ENCODE measurements around the gene RRP1B. TPM values are rescaled to one million over a fixed set of nuclear protein-coding genes. Genes with fewer than 3 reads are reported as not detected.

The RRP1B gene
- total and polyA plus RNA-seq, 2 of the 13 experiments (the other 11 are each of a cell fraction or from before 2014, with no cell fraction given), result 16.3 to 46.2 TPM

DNA sequence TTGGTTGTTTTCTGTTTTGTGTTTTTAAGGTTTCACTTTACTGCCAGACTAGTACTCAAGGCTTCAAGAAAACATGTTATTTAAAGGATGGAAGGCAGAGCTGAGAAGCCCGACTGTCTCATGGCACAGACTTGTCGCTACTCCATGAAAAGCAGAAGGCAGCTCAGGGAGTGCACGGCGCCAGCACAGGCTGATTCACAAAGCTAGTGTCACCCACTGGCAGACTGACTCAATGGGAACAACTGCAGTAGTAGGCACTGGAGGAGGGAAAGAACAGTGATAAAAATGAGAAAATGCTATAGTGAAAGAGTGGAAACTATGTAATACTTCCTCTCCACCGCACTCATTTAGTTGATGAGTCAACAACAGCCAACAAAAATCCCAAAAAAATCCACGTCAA lies 14.8 kb upstream of the RRP1B start (continued):
- TF ChIP-seq, protein P1, sequence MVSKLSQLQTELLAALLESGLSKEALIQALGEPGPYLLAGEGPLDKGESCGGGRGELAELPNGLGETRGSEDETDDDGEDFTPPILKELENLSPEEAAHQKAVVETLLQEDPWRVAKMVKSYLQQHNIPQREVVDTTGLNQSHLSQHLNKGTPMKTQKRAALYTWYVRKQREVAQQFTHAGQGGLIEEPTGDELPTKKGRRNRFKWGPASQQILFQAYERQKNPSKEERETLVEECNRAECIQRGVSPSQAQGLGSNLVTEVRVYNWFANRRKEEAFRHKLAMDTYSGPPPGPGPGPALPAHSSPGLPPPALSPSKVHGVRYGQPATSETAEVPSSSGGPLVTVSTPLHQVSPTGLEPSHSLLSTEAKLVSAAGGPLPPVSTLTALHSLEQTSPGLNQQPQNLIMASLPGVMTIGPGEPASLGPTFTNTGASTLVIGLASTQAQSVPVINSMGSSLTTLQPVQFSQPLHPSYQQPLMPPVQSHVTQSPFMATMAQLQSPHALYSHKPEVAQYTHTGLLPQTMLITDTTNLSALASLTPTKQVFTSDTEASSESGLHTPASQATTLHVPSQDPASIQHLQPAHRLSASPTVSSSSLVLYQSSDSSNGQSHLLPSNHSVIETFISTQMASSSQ (IDR thresholded peaks at IDR 0.05; ENCODE audit: low read depth), result no peak
- TF ChIP-seq, protein P1 (CRISPR knock-in tag; IDR thresholded peaks at IDR 0.05; ENCODE audit: borderline replicate concordance), result no peak
- TF ChIP-seq ZNF337 (CRISPR knock-in tag; IDR thresholded peaks at IDR 0.05; ENCODE audit: borderline replicate concordance, low read depth), result no peak
- no peak for TF ChIP-seq ZNF446 (CRISPR knock-in tag; IDR thresholded peaks at IDR 0.05)

GRCh38 chr21:43645136-43645891 lies 14.0 kb upstream of the RRP1B start:
- Histone ChIP-seq H3K9ac (ENCODE audit: insufficient read depth, low read depth, low read length) (peak overlapping the region; percentile 6; the same call in 1 of the 2 replicates), H3K4me2 (ENCODE audit: low read depth, low read length) (peak overlapping the region; percentile 50), H3K4me3 (replicated peaks in 1 of 3; ENCODE audit: insufficient read depth in 1 of 3, low read depth in 2 of 3, low read length in 3 of 3) (no peak overlapping the region), H3K27me3 (ENCODE audit: control insufficient read depth in 1 of 2, insufficient read depth in 2 of 2, low read length in 2 of 2) (no peaks in the 10 kb centered on the region), H4K20me1 (ENCODE audit: insufficient read depth, low read length) (no peaks in the 10 kb centered on the region), H3K79me2 (ENCODE audit: insufficient read depth, low read length) (no peaks in the 10 kb centered on the region), H3K36me3 (replicated peaks in 1 of 2; ENCODE audit: control insufficient read depth in 1 of 2, insufficient read depth in 2 of 2, low read length in 2 of 2) (no peaks in the 10 kb centered on the region), H2AFZ (ENCODE audit: low read length) (no peak overlapping the region), H3K27ac (ENCODE audit: extremely low read length, insufficient read depth, low read length) (no peak overlapping the region), H3K9me3 (ENCODE audit: low read length) (no peaks in the 10 kb centered on the region), H3K4me1 (ENCODE audit: insufficient read depth, low read length) (peaks cover 29% of the 10 kb centered on the region)
- POLR2A ChIA-PET, result interaction anchor here (1.5 kb wide), 1 partner anchor 26 kb away, joined by 4 read pairs; no protein-coding TSS in a partner anchor
- intact Hi-C loops (cut with micrococcal nuclease; ENCODE audit: unreplicated experiment), result loop anchor here (1.0 to 5.0 kb wide), 3 partner anchors 33 to 333 kb away; no protein-coding TSS in a partner anchor
- in situ Hi-C loops (cut with HindIII; ENCODE audit: extremely low pct_ligation_motif_present, low pct_unique_long_range_greater_than_20kb), result no loop called here
- CTCF ChIA-PET (ENCODE audit: low intra/inter-chr PET ratio, low total read pairs), result interaction anchor here (1.8 to 2.8 kb wide), 2 partner anchors 34 to 434 kb away, joined by 12 to 17 read pairs; no protein-coding TSS in a partner anchor
- DNase-seq (ENCODE audit: low spot score), result peak; percentile 58
- FAIRE-seq, result peak; percentile 90
- 44% methylated on average over 12 of the region's 12 CpGs for WGBS (ENCODE audit: low lambda C conversion rate)
- BruUV-seq (replicated peaks), result no TSS peak
- peak; percentile 74 for ATAC-seq
- TF ChIP-seq MEF2D (CRISPR knock-in tag; IDR thresholded peaks at IDR 0.05) (no peak), ZNF264 (CRISPR knock-in tag; IDR thresholded peaks at IDR 0.05) (0 out of 2 replicates have a peak, but pooled peaks have one; percentile 35), THAP7 (CRISPR knock-in tag; IDR thresholded peaks at IDR 0.05) (no peak), ELF3 (CRISPR knock-in tag; IDR thresholded peaks at IDR 0.05) (peak; percentile 51; the same call in 1 of the 2 replicates), ZMAT3 (CRISPR knock-in tag; conservative IDR thresholded peaks at IDR 0.05) (no peak), KDM6A (CRISPR knock-in tag; IDR thresholded peaks at IDR 0.05; ENCODE audit: low read depth) (0 out of 2 replicates have a peak, but pooled peaks have one; percentile 17), PHF20 (CRISPR knock-in tag; IDR thresholded peaks at IDR 0.05) (no peak), ASH2L (IDR thresholded peaks at IDR 0.05; ENCODE audit: insufficient read length, low read depth, low read length) (peak; percentile 11)
- TF ChIP-seq, protein P2, sequence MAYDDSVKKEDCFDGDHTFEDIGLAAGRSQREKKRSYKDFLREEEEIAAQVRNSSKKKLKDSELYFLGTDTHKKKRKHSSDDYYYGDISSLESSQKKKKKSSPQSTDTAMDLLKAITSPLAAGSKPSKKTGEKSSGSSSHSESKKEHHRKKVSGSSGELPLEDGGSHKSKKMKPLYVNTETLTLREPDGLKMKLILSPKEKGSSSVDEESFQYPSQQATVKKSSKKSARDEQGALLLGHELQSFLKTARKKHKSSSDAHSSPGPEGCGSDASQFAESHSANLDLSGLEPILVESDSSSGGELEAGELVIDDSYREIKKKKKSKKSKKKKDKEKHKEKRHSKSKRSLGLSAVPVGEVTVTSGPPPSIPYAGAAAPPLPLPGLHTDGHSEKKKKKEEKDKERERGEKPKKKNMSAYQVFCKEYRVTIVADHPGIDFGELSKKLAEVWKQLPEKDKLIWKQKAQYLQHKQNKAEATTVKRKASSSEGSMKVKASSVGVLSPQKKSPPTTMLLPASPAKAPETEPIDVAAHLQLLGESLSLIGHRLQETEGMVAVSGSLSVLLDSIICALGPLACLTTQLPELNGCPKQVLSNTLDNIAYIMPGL (CRISPR knock-in tag; IDR thresholded peaks at IDR 0.05; ENCODE audit: borderline replicate concordance in 1 of 2, low read depth in 1 of 2), result 0 out of 4 replicates have a peak, but pooled peaks of 1 of the 2 experiments have one; percentile 37
